HepG2 (cell line): ENCODE data around the gene MKS1. TPM values are rescaled to one million over a fixed set of nuclear protein-coding genes. Genes with fewer than 3 reads are reported as not detected.
A peak's percentile ranks its signal among the peaks of the same experiment; 100 is the strongest.

Source experiments
- AKAP8 ChIP-seq: sonication (generic); formaldehyde crosslinking; IDR thresholded peaks from 2 replicates; pipeline ENCODE4 v1.5.1; 2020; ENCODE audit warnings: mild to moderate bottlenecking, missing genetic modification reagents
- ATF7-NPFF ChIP-seq: sonication (generic); formaldehyde crosslinking; IDR thresholded peaks from 2 replicates; pipeline ENCODE4 v1.8.1; 2023; ENCODE audit warnings: mild to moderate bottlenecking, low read depth, missing genetic modification reagents, moderate library complexity
- CCDC6 ChIP-seq: sonication (generic); formaldehyde crosslinking; IDR thresholded peaks from 2 replicates; pipeline ENCODE4 v1.8.1; 2022; ENCODE audit warnings: mild to moderate bottlenecking, missing genetic modification reagents, moderate library complexity
- CHD2 ChIP-seq: IDR thresholded peaks from 2 replicates; pipeline ENCODE4 v1.6.1; 2011; ENCODE audit warnings: low read depth, low read length, improper control_type of control experiment
- HOXA3 ChIP-seq: sonication (generic); formaldehyde crosslinking; IDR thresholded peaks from 2 replicates; pipeline ENCODE4 v1.5.0; 2020; ENCODE audit warnings: missing genetic modification reagents
- LCORL ChIP-seq, 2 experiments: fragments of 450-650 bp in 1 of 2; sonication (generic) in 1 of 2; formaldehyde crosslinking in 1 of 2; IDR thresholded peaks; 2 replicates each; pipeline versions ENCODE4 v1.5.0 to v1.6.1; 2017 to 2020; ENCODE audit warnings: antibody characterized with exemption in 1 of 2, missing genetic modification reagents in 1 of 2
- NFIB ChIP-seq: sonication (generic); formaldehyde crosslinking; IDR thresholded peaks from 2 replicates; pipeline ENCODE4 v1.9.0; 2021; ENCODE audit warnings: missing genetic modification reagents, mild to moderate bottlenecking, borderline replicate concordance
- PAWR ChIP-seq: sonication (generic); formaldehyde crosslinking; IDR thresholded peaks from 2 replicates; pipeline ENCODE4 v1.4.0; 2020; ENCODE audit warnings: missing genetic modification reagents, mild to moderate bottlenecking, borderline replicate concordance
- POLR2G ChIP-seq: fragments of 200-400 bp; formaldehyde crosslinking; IDR thresholded peaks from 2 replicates; pipeline ENCODE4 v1.6.1; 2018; ENCODE audit warnings: mild to moderate bottlenecking, low read depth, low read length, moderate library complexity
- U2AF1 ChIP-seq: fragments of 200-400 bp; formaldehyde crosslinking; optimal IDR thresholded peaks from 2 replicates; pipeline ENCODE3; 2017; ENCODE audit warnings: mild to moderate bottlenecking, low read depth, low read length
- ZNF33A ChIP-seq: sonication (generic); formaldehyde crosslinking; IDR thresholded peaks from 2 replicates; pipeline ENCODE4 v1.5.1; 2020; ENCODE audit warnings: missing genetic modification reagents, mild to moderate bottlenecking, moderate library complexity, borderline replicate concordance
- ZNF484 ChIP-seq: sonication (generic); formaldehyde crosslinking; IDR thresholded peaks from 2 replicates; pipeline ENCODE4 v1.5.1; 2020; ENCODE audit warnings: mild to moderate bottlenecking, low read depth, missing genetic modification reagents, borderline replicate concordance
- ZNF605 ChIP-seq: sonication (generic); formaldehyde crosslinking; IDR thresholded peaks from 2 replicates; pipeline ENCODE4 v1.8.0; 2022; ENCODE audit warnings: mild to moderate bottlenecking, missing genetic modification reagents
- ZNF7 ChIP-seq: IDR thresholded peaks from 2 replicates; pipeline ENCODE4 v1.6.1; 2016; ENCODE audit warnings: missing biosample characterization, missing genetic modification reagents
- ZNF781 ChIP-seq: sonication (generic); formaldehyde crosslinking; IDR thresholded peaks from 2 replicates; pipeline ENCODE4 v1.5.1; 2020; ENCODE audit warnings: borderline replicate concordance, mild to moderate bottlenecking, missing genetic modification reagents; ENCODE audit errors: not compliant biosample characterization
- polyA plus RNA-seq, 8 experiments: library from polyadenylated mRNA; depleted of rRNA in 3 of 8; stranded (reverse) in 7 of 8; unstranded in 1 of 8; fragments of >200 nt; fragmentation: Illumina TruSeq in 4 of 8; extraction: Trizol in 4 of 8; gene quantifications; 2 replicates each; pipeline versions ENCODE4 v1.2.1 to v1.2.3, GENCODE V29; 2011 to 2016; ENCODE audit warnings: low read depth in 4 of 8, missing spikeins in 1 of 8, mixed read lengths in 1 of 8; ENCODE audit not compliant: insufficient read depth in 1 of 8
- total RNA-seq, 5 experiments: library from RNA; depleted of rRNA; stranded (reverse); fragments of >200 nt; fragmentation: Illumina TruSeq; extraction: Trizol; gene quantifications; 2 replicates each; pipeline ENCODE4 v1.2.3, GENCODE V29; 2016; ENCODE audit warnings: low read depth in 1 of 5
- TF ChIP-seq, protein P1 (sequence below): sonication (generic); formaldehyde crosslinking; IDR thresholded peaks from 2 replicates; pipeline ENCODE4 v1.4.0; 2020; ENCODE audit warnings: mild to moderate bottlenecking, missing genetic modification reagents
- TF ChIP-seq, protein P2 (sequence below): sonication (generic); formaldehyde crosslinking; IDR thresholded peaks from 2 replicates; pipeline ENCODE4 v1.5.0; 2020; ENCODE audit warnings: missing genetic modification reagents
- TF ChIP-seq, protein P3 (sequence below): sonication (generic); formaldehyde crosslinking; conservative IDR thresholded peaks from 2 replicates; pipeline ENCODE4 v1.8.0; 2022; ENCODE audit warnings: mild to moderate bottlenecking, moderate library complexity, missing genetic modification reagents
- TF ChIP-seq, protein P4 (sequence below): sonication (generic); formaldehyde crosslinking; IDR thresholded peaks from 2 replicates; pipeline ENCODE4 v1.4.0; 2020; ENCODE audit warnings: missing genetic modification reagents; ENCODE audit errors: not compliant biosample characterization
- TF ChIP-seq, protein P5 (sequence below): sonication (generic); formaldehyde crosslinking; IDR thresholded peaks from 2 replicates; pipeline ENCODE4 v1.4.0; 2020; ENCODE audit warnings: missing genetic modification reagents
- TF ChIP-seq, protein P6 (sequence below): IDR thresholded peaks from 2 replicates; pipeline ENCODE4 v1.6.1; 2012; ENCODE audit warnings: inconsistent platforms
- TF ChIP-seq, protein P7 (sequence below): sonication (generic); formaldehyde crosslinking; IDR thresholded peaks from 2 replicates; pipeline ENCODE4 v1.9.0; 2021; ENCODE audit warnings: missing genetic modification reagents, borderline replicate concordance

The MKS1 gene
- total and polyA plus RNA-seq, 2 of the 13 experiments (the other 11 are each of a cell fraction or from before 2014, with no cell fraction given) = 16.1 to 26.3 TPM

DNA sequence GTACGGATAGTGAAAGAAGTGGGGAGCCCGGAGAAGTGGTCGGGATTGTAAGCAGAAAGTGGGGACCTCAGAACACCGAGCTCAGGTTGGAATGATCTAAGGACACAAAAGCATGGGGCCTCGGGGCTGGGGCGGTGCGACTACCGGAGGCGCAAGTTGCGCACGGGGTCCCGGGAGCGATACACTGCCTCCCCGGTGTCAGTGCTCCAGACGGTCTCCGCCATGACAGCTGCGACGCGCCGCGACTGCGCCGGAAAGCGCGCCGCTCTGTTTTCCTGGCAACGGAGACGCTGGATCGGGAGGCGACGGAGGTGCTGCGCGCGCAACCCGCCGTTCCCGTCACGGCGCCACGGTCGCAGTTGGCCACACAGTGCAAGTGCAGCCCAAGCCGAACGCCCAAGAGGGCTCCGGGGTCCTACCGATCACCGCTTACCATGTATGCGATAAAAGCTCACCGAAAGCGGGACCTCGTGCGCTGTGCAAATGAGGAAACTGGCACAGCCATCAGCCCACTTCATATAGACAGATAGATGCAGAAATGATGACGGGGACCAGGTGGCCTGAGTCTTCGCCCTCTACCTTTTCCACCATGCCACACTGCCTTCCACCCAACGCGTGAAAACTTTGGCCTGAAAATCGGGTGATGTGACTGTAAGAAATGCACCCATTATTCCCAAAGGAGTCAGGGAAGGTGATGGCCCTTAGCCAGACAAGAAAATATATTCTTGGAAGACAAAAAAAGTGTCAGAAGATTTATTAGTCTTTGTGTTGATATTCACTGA, at the start of gene MKS1 (continued):
- TF ChIP-seq U2AF1 = no peak
- no peak for TF ChIP-seq CHD2
- TF ChIP-seq NFIB (CRISPR knock-in tag) = no peak
- TF ChIP-seq CCDC6 = no peak
- TF ChIP-seq ATF7-NPFF (CRISPR knock-in tag) = peak; percentile 83
- TF ChIP-seq ZNF484 (CRISPR knock-in tag) = no peak
- TF ChIP-seq HOXA3 (CRISPR knock-in tag) = peak; percentile 97
- TF ChIP-seq ZNF781 (CRISPR knock-in tag) = no peak
- no peak; the same call in 1 of the 2 replicates for TF ChIP-seq PAWR
- TF ChIP-seq, protein P1, sequence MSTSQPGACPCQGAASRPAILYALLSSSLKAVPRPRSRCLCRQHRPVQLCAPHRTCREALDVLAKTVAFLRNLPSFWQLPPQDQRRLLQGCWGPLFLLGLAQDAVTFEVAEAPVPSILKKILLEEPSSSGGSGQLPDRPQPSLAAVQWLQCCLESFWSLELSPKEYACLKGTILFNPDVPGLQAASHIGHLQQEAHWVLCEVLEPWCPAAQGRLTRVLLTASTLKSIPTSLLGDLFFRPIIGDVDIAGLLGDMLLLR (CRISPR knock-in tag) = peak; percentile 82
- TF ChIP-seq, protein P2, sequence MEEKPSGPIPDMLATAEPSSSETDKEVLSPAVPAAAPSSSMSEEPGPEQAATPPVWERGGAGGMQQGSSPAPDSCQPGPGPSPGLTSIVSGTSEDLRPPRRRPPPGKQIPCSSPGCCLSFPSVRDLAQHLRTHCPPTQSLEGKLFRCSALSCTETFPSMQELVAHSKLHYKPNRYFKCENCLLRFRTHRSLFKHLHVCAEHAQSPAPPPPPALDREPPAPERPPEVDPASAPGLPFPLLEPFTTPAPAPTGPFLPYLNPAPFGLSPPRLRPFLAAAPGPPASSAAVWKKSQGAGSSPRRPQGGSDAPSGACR (CRISPR knock-in tag) = no peak
- 0 out of 2 replicates have a peak, but pooled peaks have one; percentile 9 for TF ChIP-seq ZNF7
- no peak for TF ChIP-seq ZNF33A (CRISPR knock-in tag)
- TF ChIP-seq POLR2G = peak; percentile 92
- TF ChIP-seq, protein P3, sequence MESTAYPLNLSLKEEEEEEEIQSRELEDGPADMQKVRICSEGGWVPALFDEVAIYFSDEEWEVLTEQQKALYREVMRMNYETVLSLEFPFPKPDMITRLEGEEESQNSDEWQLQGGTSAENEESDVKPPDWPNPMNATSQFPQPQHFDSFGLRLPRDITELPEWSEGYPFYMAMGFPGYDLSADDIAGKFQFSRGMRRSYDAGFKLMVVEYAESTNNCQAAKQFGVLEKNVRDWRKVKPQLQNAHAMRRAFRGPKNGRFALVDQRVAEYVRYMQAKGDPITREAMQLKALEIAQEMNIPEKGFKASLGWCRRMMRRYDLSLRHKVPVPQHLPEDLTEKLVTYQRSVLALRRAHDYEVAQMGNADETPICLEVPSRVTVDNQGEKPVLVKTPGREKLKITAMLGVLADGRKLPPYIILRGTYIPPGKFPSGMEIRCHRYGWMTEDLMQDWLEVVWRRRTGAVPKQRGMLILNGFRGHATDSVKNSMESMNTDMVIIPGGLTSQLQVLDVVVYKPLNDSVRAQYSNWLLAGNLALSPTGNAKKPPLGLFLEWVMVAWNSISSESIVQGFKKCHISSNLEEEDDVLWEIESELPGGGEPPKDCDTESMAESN = peak; percentile 89; the same call in 1 of the 2 replicates
- TF ChIP-seq, protein P4, sequence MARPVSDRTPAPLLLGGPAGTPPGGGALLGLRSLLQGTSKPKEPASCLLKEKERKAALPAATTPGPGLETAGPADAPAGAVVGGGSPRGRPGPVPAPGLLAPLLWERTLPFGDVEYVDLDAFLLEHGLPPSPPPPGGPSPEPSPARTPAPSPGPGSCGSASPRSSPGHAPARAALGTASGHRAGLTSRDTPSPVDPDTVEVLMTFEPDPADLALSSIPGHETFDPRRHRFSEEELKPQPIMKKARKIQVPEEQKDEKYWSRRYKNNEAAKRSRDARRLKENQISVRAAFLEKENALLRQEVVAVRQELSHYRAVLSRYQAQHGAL (CRISPR knock-in tag) = no peak
- TF ChIP-seq ZNF605 (CRISPR knock-in tag) = peak; percentile 97
- TF ChIP-seq, protein P5, sequence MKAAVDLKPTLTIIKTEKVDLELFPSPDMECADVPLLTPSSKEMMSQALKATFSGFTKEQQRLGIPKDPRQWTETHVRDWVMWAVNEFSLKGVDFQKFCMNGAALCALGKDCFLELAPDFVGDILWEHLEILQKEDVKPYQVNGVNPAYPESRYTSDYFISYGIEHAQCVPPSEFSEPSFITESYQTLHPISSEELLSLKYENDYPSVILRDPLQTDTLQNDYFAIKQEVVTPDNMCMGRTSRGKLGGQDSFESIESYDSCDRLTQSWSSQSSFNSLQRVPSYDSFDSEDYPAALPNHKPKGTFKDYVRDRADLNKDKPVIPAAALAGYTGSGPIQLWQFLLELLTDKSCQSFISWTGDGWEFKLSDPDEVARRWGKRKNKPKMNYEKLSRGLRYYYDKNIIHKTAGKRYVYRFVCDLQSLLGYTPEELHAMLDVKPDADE = peak; percentile 17; the same call in 1 of the 2 replicates
- TF ChIP-seq, protein P6, sequence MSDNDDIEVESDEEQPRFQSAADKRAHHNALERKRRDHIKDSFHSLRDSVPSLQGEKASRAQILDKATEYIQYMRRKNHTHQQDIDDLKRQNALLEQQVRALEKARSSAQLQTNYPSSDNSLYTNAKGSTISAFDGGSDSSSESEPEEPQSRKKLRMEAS = peak; percentile 81
- 0 out of 2 replicates have a peak, but pooled peaks have one; percentile 57 for TF ChIP-seq AKAP8 (CRISPR knock-in tag)
- TF ChIP-seq, protein P7, sequence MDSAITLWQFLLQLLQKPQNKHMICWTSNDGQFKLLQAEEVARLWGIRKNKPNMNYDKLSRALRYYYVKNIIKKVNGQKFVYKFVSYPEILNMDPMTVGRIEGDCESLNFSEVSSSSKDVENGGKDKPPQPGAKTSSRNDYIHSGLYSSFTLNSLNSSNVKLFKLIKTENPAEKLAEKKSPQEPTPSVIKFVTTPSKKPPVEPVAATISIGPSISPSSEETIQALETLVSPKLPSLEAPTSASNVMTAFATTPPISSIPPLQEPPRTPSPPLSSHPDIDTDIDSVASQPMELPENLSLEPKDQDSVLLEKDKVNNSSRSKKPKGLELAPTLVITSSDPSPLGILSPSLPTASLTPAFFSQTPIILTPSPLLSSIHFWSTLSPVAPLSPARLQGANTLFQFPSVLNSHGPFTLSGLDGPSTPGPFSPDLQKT (CRISPR knock-in tag) = no peak
- TF ChIP-seq LCORL (IDR thresholded peaks at IDR 0.05) = no peak
- TF ChIP-seq LCORL (CRISPR knock-in tag; IDR thresholded peaks at IDR 0.05) = peak; percentile 59; the same call in 1 of the 2 replicates
